ENCODE measurements around the gene SNRK. TPM values are rescaled to one million over a fixed set of nuclear protein-coding genes. Genes with fewer than 3 reads are reported as not detected.

The SNRK gene
- total RNA-seq, 1 donor from 2014 or later, result 29.7 TPM

GRCh38 chr3:43330981-43331380 lies 44.6 kb downstream of the SNRK start:
- FAIRE-seq (no peak), DNase-seq (ENCODE audit: low read depth) (no peak)
- Histone ChIP-seq H3K4me3 (ENCODE audit: low read depth, low read length) (no peak overlapping the region), H3K36me3 (ENCODE audit: control insufficient read depth, insufficient read depth, low read length) (no peaks in the 10 kb centered on the region), H3K27me3 (ENCODE audit: control insufficient read depth, insufficient read depth, low read length) (no peaks in the 10 kb centered on the region)
- TF ChIP-seq CTCF (IDR thresholded peaks at IDR 0.05; ENCODE audit: insufficient read depth, low read length, severe bottlenecking), result no peak

GRCh38 chr3:43331381-43331780 lies 45.0 kb downstream of the SNRK start:
- Histone ChIP-seq H3K4me3 (ENCODE audit: low read depth, low read length) (no peak overlapping the region), H3K36me3 (ENCODE audit: control insufficient read depth, insufficient read depth, low read length) (no peaks in the 10 kb centered on the region), H3K27me3 (ENCODE audit: control insufficient read depth, insufficient read depth, low read length) (no peaks in the 10 kb centered on the region)
- no peak for DNase-seq (ENCODE audit: low read depth)
- no peak for FAIRE-seq
- no peak for TF ChIP-seq CTCF (IDR thresholded peaks at IDR 0.05; ENCODE audit: insufficient read depth, low read length, severe bottlenecking)

- no peak overlapping the region for H3K4me3 ChIP-seq (ENCODE audit: low read depth, low read length)
- FAIRE-seq (no peak), DNase-seq (ENCODE audit: low read depth) (no peak)
- H3K27me3 ChIP-seq (ENCODE audit: control insufficient read depth, insufficient read depth, low read length), result no peaks in the 10 kb centered on the region
- TF ChIP-seq CTCF (IDR thresholded peaks at IDR 0.05; ENCODE audit: insufficient read depth, low read length, severe bottlenecking), result no peak
- peaks cover 6% of the 10 kb centered on the region for H3K36me3 ChIP-seq (ENCODE audit: control insufficient read depth, insufficient read depth, low read length)
Observed at GRCh38 chr3:43334976-43335375, 48.6 kb downstream of the SNRK start.

GRCh38 chr3:43335799-43336198 lies 49.5 kb downstream of the SNRK start:
- no peak for DNase-seq (ENCODE audit: low read depth)
- peaks cover 10% of the 10 kb centered on the region for H3K36me3 ChIP-seq (ENCODE audit: control insufficient read depth, insufficient read depth, low read length)

GRCh38 chr3:43338295-43338694 lies 52.0 kb downstream of the SNRK start:
- no peak for FAIRE-seq

More at GRCh38 chr3:43335799-43336198, 49.5 kb downstream of the SNRK start:
- no peaks in the 10 kb centered on the region for H3K27me3 ChIP-seq (ENCODE audit: control insufficient read depth, insufficient read depth, low read length)
- no peak for TF ChIP-seq CTCF (IDR thresholded peaks at IDR 0.05; ENCODE audit: insufficient read depth, low read length, severe bottlenecking)
- H3K4me3 ChIP-seq (ENCODE audit: low read depth, low read length), result no peak overlapping the region
- FAIRE-seq, result no peak

More at GRCh38 chr3:43338295-43338694, 52.0 kb downstream of the SNRK start:
- no peaks in the 10 kb centered on the region for H3K27me3 ChIP-seq (ENCODE audit: control insufficient read depth, insufficient read depth, low read length)
- no peak overlapping the region for H3K4me3 ChIP-seq (ENCODE audit: low read depth, low read length)
- TF ChIP-seq CTCF (IDR thresholded peaks at IDR 0.05; ENCODE audit: insufficient read depth, low read length, severe bottlenecking), result no peak
- H3K36me3 ChIP-seq (ENCODE audit: control insufficient read depth, insufficient read depth, low read length), result peaks cover 12% of the 10 kb centered on the region
- DNase-seq (ENCODE audit: low read depth), result no peak

Measured in bronchial epithelial cell (primary cell).